HEK293 (cell line): ENCODE results near the gene NFKBIE.
A peak's percentile ranks its signal among the peaks of the same experiment; 100 is the strongest.

Source experiments
- EGR2 ChIP-seq: fragments of 450-650 bp; formaldehyde crosslinking; IDR thresholded peaks from 2 replicates; pipeline ENCODE4 v1.5.1; 2016; ENCODE audit warnings: low read depth, missing biosample characterization, missing genetic modification characterization
- GFI1B ChIP-seq: fragments of 450-650 bp; formaldehyde crosslinking; IDR thresholded peaks from 2 replicates; pipeline ENCODE4 v1.5.1; 2016; ENCODE audit warnings: missing biosample characterization, missing genetic modification characterization
- GLIS1 ChIP-seq: fragments of 450-650 bp; formaldehyde crosslinking; IDR thresholded peaks from 2 replicates; pipeline ENCODE4 v1.5.1; 2016; ENCODE audit warnings: missing biosample characterization, missing genetic modification characterization
- GLIS2 ChIP-seq: fragments of 450-650 bp; formaldehyde crosslinking; IDR thresholded peaks from 2 replicates; pipeline ENCODE4 v1.5.1; 2016; ENCODE audit warnings: missing biosample characterization, missing genetic modification characterization
- KLF17 ChIP-seq: fragments of 450-650 bp; formaldehyde crosslinking; IDR thresholded peaks from 2 replicates; pipeline ENCODE4 v1.5.1; 2016; ENCODE audit warnings: missing biosample characterization, missing genetic modification characterization
- PRDM1 ChIP-seq: fragments of 450-650 bp; formaldehyde crosslinking; IDR thresholded peaks from 2 replicates; pipeline ENCODE4; 2016; ENCODE audit warnings: missing biosample characterization, missing genetic modification characterization
- SCRT2 ChIP-seq: fragments of 450-650 bp; formaldehyde crosslinking; IDR thresholded peaks from 2 replicates; pipeline ENCODE4 v1.5.1; 2016; ENCODE audit warnings: missing biosample characterization, missing genetic modification characterization
- ZBTB21 ChIP-seq: fragments of 450-650 bp; formaldehyde crosslinking; IDR thresholded peaks from 2 replicates; pipeline ENCODE4 v1.5.1; 2017; ENCODE audit warnings: missing biosample characterization, missing genetic modification characterization
- ZBTB26 ChIP-seq: fragments of 450-650 bp; formaldehyde crosslinking; optimal IDR thresholded peaks from 2 replicates; pipeline ENCODE3; 2016; ENCODE audit warnings: missing biosample characterization, mild to moderate bottlenecking, missing genetic modification characterization
- ZBTB44 ChIP-seq: fragments of 450-650 bp; IDR thresholded peaks from 2 replicates; pipeline ENCODE4 v1.5.1; 2018; ENCODE audit warnings: missing biosample characterization, mild to moderate bottlenecking, missing genetic modification characterization
- ZFHX2 ChIP-seq: fragments of 450-650 bp; formaldehyde crosslinking; conservative IDR thresholded peaks from 2 replicates; pipeline ENCODE4 v1.5.1; 2016; ENCODE audit warnings: missing biosample characterization, missing genetic modification characterization
- ZIC2 ChIP-seq: fragments of 450-650 bp; formaldehyde crosslinking; IDR thresholded peaks from 2 replicates; pipeline ENCODE4 v1.5.1; 2016; ENCODE audit warnings: missing biosample characterization, missing genetic modification characterization
- ZNF10 ChIP-seq: fragments of 450-650 bp; formaldehyde crosslinking; IDR thresholded peaks from 2 replicates; pipeline ENCODE4 v1.5.1; 2017; ENCODE audit warnings: missing biosample characterization, missing genetic modification characterization
- ZNF133 ChIP-seq: fragments of 450-650 bp; formaldehyde crosslinking; IDR thresholded peaks from 2 replicates; pipeline ENCODE4 v1.5.1; 2016; ENCODE audit warnings: missing biosample characterization, missing genetic modification characterization
- ZNF148 ChIP-seq: fragments of 450-650 bp; formaldehyde crosslinking; IDR thresholded peaks from 2 replicates; pipeline ENCODE4 v1.5.0; 2017; ENCODE audit warnings: missing biosample characterization, missing genetic modification characterization, borderline replicate concordance
- ZNF335 ChIP-seq: fragments of 450-650 bp; formaldehyde crosslinking; conservative IDR thresholded peaks from 2 replicates; pipeline ENCODE4 v1.5.1; 2016; ENCODE audit warnings: missing biosample characterization, missing genetic modification characterization
- ZNF398 ChIP-seq: fragments of 450-650 bp; formaldehyde crosslinking; IDR thresholded peaks from 2 replicates; pipeline ENCODE4 v1.5.1; 2017; ENCODE audit warnings: missing biosample characterization, missing genetic modification characterization
- ZNF404 ChIP-seq: fragments of 450-650 bp; formaldehyde crosslinking; IDR thresholded peaks from 2 replicates; pipeline ENCODE4 v1.5.1; 2017; ENCODE audit warnings: missing biosample characterization, missing genetic modification characterization
- ZNF513 ChIP-seq: fragments of 450-650 bp; IDR thresholded peaks from 2 replicates; pipeline ENCODE4 v1.5.1; 2018; ENCODE audit warnings: missing biosample characterization, missing genetic modification characterization
- ZNF555 ChIP-seq: fragments of 450-650 bp; formaldehyde crosslinking; conservative IDR thresholded peaks from 2 replicates; pipeline ENCODE4 v1.5.1; 2017; ENCODE audit warnings: missing biosample characterization, mild to moderate bottlenecking, missing genetic modification characterization, inconsistent platforms
- ZNF623 ChIP-seq: fragments of 450-650 bp; formaldehyde crosslinking; IDR thresholded peaks from 2 replicates; pipeline ENCODE4 v1.5.1; 2016; ENCODE audit warnings: missing biosample characterization, missing genetic modification characterization
- ZNF629 ChIP-seq: fragments of 450-650 bp; formaldehyde crosslinking; IDR thresholded peaks from 2 replicates; pipeline ENCODE4 v1.5.1; 2017; ENCODE audit warnings: missing biosample characterization, missing genetic modification characterization
- ZNF660 ChIP-seq: fragments of 450-650 bp; IDR thresholded peaks from 2 replicates; pipeline ENCODE4 v1.5.1; 2018; ENCODE audit warnings: missing biosample characterization, mild to moderate bottlenecking, missing genetic modification characterization
- ZNF677 ChIP-seq: fragments of 450-650 bp; IDR thresholded peaks from 2 replicates; pipeline ENCODE4 v1.5.0; 2018; ENCODE audit warnings: missing biosample characterization, mild to moderate bottlenecking, missing genetic modification characterization, moderate library complexity
- ZNF701 ChIP-seq: fragments of 450-650 bp; formaldehyde crosslinking; IDR thresholded peaks from 2 replicates; pipeline ENCODE4 v1.5.1; 2016; ENCODE audit warnings: missing biosample characterization, missing genetic modification characterization

The NFKBIE gene

GRCh38 chr6:44278774-44279697 lies 13.7 kb upstream of the NFKBIE start (continued):
- TF ChIP-seq ZNF513 (tag by site-specific recombination) (no peak), GLIS1 (tag by site-specific recombination) (peak; percentile 82), ZBTB21 (tag by site-specific recombination) (no peak), ZNF398 (tag by site-specific recombination) (peak; percentile 78), PRDM1 (tag by site-specific recombination) (no peak), KLF17 (tag by site-specific recombination) (peak; percentile 55), ZNF701 (tag by site-specific recombination) (peak; percentile 98), ZNF335 (peak; percentile 77), ZBTB44 (tag by site-specific recombination) (no peak), ZNF629 (peak; percentile 63), GLIS2 (tag by site-specific recombination) (0 out of 2 replicates have a peak, but pooled peaks have one; percentile 47), ZNF677 (no peak), ZIC2 (peak; percentile 33), ZNF133 (tag by site-specific recombination) (no peak), ZNF555 (no peak), ZNF10 (no peak), ZBTB26 (no peak), GFI1B (tag by site-specific recombination) (0 out of 2 replicates have a peak, but pooled peaks have one; percentile 33), ZNF660 (tag by site-specific recombination) (peak; percentile 16; the same call in 1 of the 2 replicates), ZFHX2 (tag by site-specific recombination) (peak; percentile 80), ZNF148 (tag by site-specific recombination) (no peak), ZNF404 (tag by site-specific recombination) (no peak), SCRT2 (peak; percentile 50), ZNF623 (no peak), EGR2 (tag by site-specific recombination) (peak; percentile 69)
